ENCODE data around the gene LHFPL3.
A peak's percentile ranks its signal among the peaks of the same experiment; 100 is the strongest.
"Not testable (repeated sequence)": the region's sequence is repeated elsewhere in the genome, so short reads cannot be mapped to it uniquely, and the experiment has no call there.

LHFPL3 gene

GRCh38 chr7:104328296-104328969 is at the start of gene LHFPL3:
LHFPL3 (plus strand) TSS chr7:104328603.
- peak within 1 kb of the TSS; percentile 41 for H3K4me3 ChIP-seq (ENCODE audit: low read depth, low read length)
- DNase-seq (ENCODE audit: low read depth) = no peak

DNA sequence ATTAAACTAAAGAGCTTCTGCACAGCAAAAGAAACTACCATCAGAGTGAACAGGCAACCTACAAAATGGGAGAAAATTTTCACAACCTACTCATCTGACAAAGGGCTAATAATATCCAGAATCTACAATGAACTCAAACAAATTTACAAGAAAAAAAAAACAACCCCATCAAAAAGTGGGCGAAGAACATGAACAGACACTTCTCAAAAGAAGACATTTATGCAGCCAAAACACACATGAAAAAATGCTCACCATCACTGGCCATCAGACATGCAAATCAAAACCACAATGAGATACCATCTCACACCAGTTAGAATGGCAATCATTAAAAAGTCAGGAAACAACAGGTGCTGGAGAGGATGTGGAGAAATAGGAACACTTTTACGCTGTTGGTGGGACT is 46.7 kb upstream of the LHFPL3 start:
- not testable (repeated sequence) for DNase-seq (ENCODE audit: low read depth)

GRCh38 chr7:104286839-104287238 is 41.6 kb upstream of the LHFPL3 start:
- no peak for DNase-seq (ENCODE audit: low read depth)
- H3K4me3 ChIP-seq (ENCODE audit: low read depth, low read length) = no peak overlapping the region

More for the DNA sequence above, 46.7 kb upstream of the LHFPL3 start:
- not testable (repeated sequence) for H3K4me3 ChIP-seq (ENCODE audit: low read depth, low read length)

DNA sequence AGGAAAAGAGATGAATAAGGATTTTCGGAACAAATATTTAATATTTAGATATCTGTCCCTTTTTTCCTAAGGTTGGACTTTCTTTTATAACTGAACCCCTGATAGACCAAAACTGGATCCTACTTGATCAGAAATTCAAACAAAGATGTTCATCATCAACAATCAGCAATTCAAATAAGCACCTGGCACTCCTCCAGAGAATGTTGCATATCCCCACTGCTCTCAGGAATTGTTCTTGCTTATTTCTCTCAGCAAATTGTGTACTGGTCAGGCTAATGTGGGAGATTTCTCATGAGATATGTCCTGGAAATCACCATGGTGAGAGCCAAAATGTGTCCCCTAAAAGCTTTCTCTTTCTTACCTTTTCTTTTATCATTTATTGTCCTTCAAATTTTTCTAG is 40.3 kb upstream of the LHFPL3 start:
- no peak overlapping the region for H3K4me3 ChIP-seq (ENCODE audit: low read depth, low read length)
- DNase-seq (ENCODE audit: low read depth) = no peak

- no peak for DNase-seq (ENCODE audit: low read depth)
- H3K4me3 ChIP-seq (ENCODE audit: low read depth, low read length) = no peak overlapping the region
Observed at GRCh38 chr7:104294291-104294690, 34.1 kb upstream of the LHFPL3 start.

DNA sequence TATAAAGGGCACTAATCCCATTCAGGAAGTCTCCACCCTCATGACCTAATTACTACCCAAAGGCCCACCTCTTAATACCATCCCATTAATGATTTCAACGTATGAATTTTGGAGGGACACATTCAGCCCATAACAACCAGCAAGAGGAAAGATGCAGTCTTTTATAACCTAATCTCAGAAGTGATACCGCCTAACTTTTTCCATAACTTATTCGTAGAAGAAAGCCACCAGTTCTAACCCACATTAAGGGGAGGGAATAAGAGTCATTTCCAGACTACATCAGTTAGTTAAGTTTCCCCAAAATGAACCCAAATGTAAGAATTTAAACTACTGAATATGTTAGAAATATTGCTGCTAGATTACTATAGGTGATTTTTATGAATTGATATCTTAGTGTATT is 32.1 kb upstream of the LHFPL3 start:
- DNase-seq (ENCODE audit: low read depth) = no peak
- H3K4me3 ChIP-seq (ENCODE audit: low read depth, low read length) = no peak overlapping the region

DNA sequence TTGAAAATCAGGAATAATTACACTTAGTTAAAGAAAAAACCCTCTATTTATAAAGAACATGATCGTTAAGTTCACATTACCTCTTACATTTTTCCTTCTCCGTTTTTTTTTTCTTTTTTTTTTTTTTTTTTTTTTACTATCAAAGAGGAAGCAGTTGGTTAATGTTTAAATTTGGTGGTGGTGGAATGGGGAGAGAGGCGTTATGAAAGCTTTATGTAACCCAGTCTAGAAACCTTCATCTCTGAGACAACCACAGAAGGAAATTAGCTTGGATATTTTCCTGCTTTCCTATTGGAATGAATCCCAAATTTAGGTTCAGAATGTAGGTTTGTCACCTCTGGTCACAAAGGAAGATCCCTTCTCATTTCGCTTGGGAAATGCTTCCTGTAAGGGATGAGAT is 31.5 kb upstream of the LHFPL3 start:
- no peak for DNase-seq (ENCODE audit: low read depth)
- H3K4me3 ChIP-seq (ENCODE audit: low read depth, low read length) = no peak overlapping the region

DNA sequence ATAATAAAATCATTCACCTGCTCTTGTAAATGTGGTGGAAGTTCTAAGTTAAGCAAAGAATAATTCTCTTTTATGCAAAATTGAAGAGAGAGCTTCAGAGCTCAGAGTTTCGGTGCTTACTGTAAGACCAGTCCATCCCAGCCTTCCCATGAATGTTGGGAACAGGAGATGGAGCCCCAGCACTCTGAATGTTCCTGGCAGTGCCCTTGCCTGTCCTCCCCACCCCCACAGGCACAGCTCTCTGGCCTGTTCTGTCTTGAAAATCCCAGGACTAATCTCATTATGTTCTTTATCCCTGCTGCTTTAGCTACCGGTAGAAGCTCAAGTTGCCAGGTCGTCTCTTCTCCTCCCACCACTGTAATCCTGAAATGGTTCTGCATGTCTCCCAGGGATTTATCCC is 29.1 kb upstream of the LHFPL3 start:
- H3K4me3 ChIP-seq (ENCODE audit: low read depth, low read length) = no peak overlapping the region
- no peak for DNase-seq (ENCODE audit: low read depth)

- no peak overlapping the region for H3K4me3 ChIP-seq (ENCODE audit: low read depth, low read length)
- no peak for DNase-seq (ENCODE audit: low read depth)
Observed at GRCh38 chr7:104299777-104300176, 28.6 kb upstream of the LHFPL3 start.

DNA sequence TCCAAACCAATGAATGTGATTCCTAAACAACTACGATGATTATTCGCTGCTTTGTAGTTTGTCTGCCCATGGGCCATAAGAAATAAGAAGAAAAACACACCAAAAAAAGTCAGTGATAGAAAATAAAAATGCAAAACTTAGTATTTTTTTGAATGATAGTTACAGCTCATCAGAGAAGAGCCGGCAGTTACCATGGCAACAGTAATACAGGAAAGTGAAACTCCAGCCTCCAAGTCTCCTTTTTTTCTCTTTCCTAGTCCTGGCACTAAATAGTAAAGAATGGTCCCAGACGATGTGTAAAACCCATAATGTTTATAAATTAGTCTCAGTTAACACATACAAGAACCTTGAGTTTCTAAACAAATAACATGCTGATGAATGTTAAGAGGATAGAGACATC is 21.6 kb upstream of the LHFPL3 start:
- H3K4me3 ChIP-seq (ENCODE audit: low read depth, low read length) = no peak overlapping the region
- no peak for DNase-seq (ENCODE audit: low read depth)

DNA sequence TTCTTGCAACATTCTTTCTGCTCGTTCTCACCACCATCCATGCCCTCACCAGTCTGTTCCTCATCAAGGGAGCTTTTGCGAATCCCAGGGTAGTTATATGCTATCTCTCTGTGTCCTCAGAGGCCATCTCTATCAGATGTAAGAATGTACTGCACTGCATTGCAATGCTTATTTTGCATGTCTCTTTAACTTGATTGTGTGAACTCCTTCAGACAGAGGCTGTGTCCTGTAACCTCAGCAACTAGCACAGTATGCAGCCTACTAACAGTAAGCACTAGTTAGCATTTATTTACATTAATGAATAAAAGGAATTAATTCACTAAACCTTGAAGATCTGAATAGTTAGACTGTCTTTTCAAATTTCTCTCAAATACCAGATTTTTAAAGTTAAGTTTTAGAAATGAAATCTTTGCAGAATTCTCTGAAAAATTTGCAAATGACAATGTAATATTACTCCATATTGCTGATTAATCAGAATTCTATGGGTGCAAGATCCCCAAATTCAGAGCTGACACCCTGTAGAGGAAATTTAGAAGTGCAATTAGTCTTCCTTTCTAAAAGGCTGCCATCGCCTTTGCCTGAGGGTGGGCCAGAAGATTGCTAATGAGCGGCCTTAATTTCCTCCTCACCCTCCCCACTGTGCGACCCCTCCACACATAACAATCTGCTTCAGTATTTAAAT is 10.3 kb upstream of the LHFPL3 start:
- DNase-seq (ENCODE audit: low read depth) = no peak
- H3K4me3 ChIP-seq (ENCODE audit: low read depth, low read length) = no peak overlapping the region

DNA sequence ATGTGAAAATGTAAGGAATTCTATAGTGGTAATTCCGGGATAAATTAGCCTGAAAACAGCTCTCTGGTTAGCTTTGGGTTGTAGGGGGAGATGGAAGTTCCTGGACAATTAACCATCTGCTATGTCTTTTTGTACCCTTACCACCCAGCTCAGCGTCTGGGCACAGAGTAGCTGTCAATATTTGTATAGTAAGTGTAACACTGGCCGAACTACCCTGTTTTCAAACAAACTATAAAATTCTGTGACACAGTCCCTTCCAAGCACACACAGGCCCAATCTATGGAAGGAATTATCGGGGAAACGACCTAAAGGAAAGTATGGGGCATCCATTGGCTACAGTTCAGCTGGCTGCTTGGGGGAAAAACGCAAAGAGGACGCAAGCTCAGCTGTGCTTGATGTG is 869 bp upstream of the LHFPL3 start:
- no peak for DNase-seq (ENCODE audit: low read depth)

DNA sequence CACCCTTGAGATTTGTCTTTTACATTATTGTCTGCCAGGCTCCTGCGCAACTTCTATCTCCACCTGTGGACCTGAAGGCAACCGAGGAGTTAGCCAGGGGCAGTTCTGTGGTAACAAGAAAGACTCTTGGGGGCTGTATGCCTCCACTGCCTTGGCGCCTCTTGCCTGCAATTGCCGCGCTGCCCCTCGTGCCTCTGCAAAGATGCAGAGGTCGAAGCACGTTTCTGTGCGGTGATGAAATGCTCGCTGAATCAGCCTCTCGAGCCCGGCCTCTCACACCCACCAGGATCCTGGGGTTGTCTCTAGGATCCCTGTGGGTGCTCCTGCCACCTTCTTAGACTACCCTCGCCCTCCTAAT is 486 bp upstream of the LHFPL3 start:
- no peak for DNase-seq (ENCODE audit: low read depth)
- H3K4me3 ChIP-seq (ENCODE audit: low read depth, low read length) = peak overlapping the region; percentile 41

More for the DNA sequence above, 869 bp upstream of the LHFPL3 start:
- H3K4me3 ChIP-seq (ENCODE audit: low read depth, low read length) = no peak overlapping the region

DNA sequence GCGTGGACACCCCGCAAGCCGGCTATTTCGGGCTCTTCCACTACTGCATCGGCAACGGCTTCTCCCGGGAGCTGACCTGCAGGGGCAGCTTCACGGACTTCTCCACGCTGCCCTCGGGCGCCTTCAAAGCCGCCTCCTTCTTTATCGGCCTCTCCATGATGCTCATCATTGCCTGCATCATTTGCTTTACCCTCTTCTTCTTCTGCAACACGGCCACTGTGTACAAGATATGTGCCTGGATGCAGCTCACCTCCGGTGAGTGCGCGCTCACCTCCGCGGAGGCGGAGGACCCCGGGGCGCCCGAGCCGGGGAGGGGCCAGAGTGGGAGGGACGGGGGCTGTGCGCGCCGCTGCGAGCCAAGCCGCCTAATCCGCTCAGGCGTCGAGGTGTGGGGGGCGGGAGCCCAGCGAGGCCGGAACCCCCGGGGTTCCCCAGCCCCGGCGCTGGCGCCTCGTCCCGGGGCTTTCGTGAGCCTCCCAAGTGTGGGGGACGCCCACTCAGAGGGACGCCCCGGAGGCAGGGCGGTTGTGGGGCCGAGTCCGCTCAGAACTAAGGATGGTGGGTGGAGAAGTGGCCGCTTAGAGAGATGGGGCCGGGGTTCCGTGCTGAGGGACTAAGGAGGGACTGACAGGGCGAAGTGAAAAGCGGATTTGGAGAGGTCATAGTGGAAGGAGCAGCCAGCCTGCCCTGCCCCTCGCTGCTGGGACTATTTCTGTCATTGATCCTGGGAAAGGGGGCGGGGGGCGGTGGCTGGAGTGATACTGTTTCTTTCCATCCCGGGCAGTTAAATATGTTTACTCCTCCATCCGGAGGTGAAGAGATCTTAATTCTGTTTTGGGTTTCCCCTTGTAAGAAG is 795 bp downstream of the LHFPL3 start:
- H3K4me3 ChIP-seq (ENCODE audit: low read depth, low read length) = peak overlapping the region; percentile 41
- DNase-seq (ENCODE audit: low read depth) = no peak

- no peak for DNase-seq (ENCODE audit: low read depth)
- H3K4me3 ChIP-seq (ENCODE audit: low read depth, low read length) = no peak overlapping the region
Observed at GRCh38 chr7:104341546-104341945, 13.1 kb downstream of the LHFPL3 start.

DNA sequence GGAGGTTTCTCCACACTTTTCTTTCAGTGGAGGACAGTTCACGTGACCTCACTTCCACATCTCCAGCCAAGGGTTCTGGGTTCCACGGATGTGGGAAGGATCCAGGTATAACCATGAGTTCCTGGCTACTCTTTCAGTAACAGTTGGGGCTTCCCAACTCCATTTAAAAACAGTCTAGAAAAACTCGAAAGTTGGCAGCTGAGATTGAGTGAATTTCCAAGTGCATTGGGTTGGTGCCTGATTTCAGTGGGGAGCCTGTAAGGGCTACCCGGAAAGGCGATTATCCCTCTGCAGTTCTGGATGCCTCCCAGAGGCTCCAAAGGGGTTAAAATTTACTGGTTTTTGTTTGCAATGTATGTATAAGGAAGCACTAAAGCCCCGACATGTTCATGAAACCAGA is 24.3 kb downstream of the LHFPL3 start:
- H3K4me3 ChIP-seq (ENCODE audit: low read depth, low read length) = no peak overlapping the region
- no peak for DNase-seq (ENCODE audit: low read depth)

- no peak overlapping the region for H3K4me3 ChIP-seq (ENCODE audit: low read depth, low read length)
- no peak for DNase-seq (ENCODE audit: low read depth)
Observed at GRCh38 chr7:104357166-104357565, 28.8 kb downstream of the LHFPL3 start.

- H3K4me3 ChIP-seq (ENCODE audit: low read depth, low read length) = no peak overlapping the region
- DNase-seq (ENCODE audit: low read depth) = no peak
Observed at GRCh38 chr7:104358446-104359132, 30.2 kb downstream of the LHFPL3 start.

DNA sequence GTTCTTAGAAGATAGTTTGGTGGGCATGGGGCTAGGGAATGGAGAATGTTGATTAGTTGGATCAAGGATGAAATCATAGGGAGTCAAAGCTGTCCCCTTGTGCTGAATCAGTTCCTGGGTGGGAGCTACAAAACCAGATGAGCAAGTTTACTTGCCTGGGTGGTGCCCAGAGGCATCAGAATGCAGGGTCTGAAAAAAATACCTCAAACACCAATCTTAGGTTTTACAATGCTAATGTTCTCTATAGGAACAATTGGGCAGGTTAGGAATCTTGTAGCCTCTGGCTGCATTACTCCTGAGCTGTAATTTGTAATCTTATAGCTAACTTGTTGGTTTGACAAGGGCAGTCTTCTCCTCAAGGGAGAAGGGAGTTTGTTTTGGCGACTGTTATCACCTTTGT is 34.4 kb downstream of the LHFPL3 start:
- DNase-seq (ENCODE audit: low read depth) = no peak
- no peak overlapping the region for H3K4me3 ChIP-seq (ENCODE audit: low read depth, low read length)

- no peak for DNase-seq (ENCODE audit: low read depth)
- no peak overlapping the region for H3K4me3 ChIP-seq (ENCODE audit: low read depth, low read length)
Observed at GRCh38 chr7:104363355-104363754, 35.0 kb downstream of the LHFPL3 start.
